DOHH2 (cell line): Measurements from ENCODE around the gene AMDHD1.
A peak's percentile ranks its signal among the peaks of the same experiment; 100 is the strongest.

ENCODE experiments used
- H3F3A ChIP-seq: fragments of 200-600 bp; sonication (generic), shearing (Covaris generic); 2 replicates; pipeline ENCODE4 v1.6.0; 2016; ENCODE audit warnings: antibody characterized with exemption, mild to moderate bottlenecking; ENCODE audit not compliant: control insufficient read depth, insufficient read depth
- H3K27ac ChIP-seq: fragments of 200-600 bp; sonication (generic); 2 replicates; pipeline ENCODE4 v1.5.1; 2014; ENCODE audit warnings: low read depth, mild to moderate bottlenecking, low read length, moderate library complexity
- H3K27me3 ChIP-seq: fragments of 200-600 bp; sonication (generic); 2 replicates; pipeline ENCODE4 v1.6.1; 2014; ENCODE audit warnings: mild to moderate bottlenecking, low read length, mixed read lengths; ENCODE audit not compliant: control insufficient read depth
- H3K36me3 ChIP-seq: fragments of 200-600 bp; sonication (generic); 2 replicates; pipeline ENCODE4 v1.6.1; 2014; ENCODE audit warnings: mild to moderate bottlenecking, low read length, moderate library complexity, mixed read lengths; ENCODE audit not compliant: control insufficient read depth
- H3K4me1 ChIP-seq: fragments of 200-600 bp; sonication (generic); 2 replicates; pipeline ENCODE4 v1.6.1; 2014; ENCODE audit warnings: mild to moderate bottlenecking, low read length, mixed read lengths; ENCODE audit not compliant: control insufficient read depth
- H3K4me2 ChIP-seq: fragments of 200-600 bp; sonication (generic); 2 replicates; pipeline ENCODE4 v1.6.0; 2014; ENCODE audit warnings: mild to moderate bottlenecking, low read length, moderate library complexity
- H3K4me3 ChIP-seq: fragments of 200-600 bp; sonication (generic); 2 replicates; pipeline ENCODE4 v1.5.1; 2014; ENCODE audit warnings: mild to moderate bottlenecking, low read length, mixed read lengths
- H3K79me2 ChIP-seq: fragments of 200-600 bp; sonication (generic); 2 replicates; pipeline ENCODE4 v1.6.1; 2014; ENCODE audit warnings: mild to moderate bottlenecking, low read length, mixed read lengths; ENCODE audit not compliant: control insufficient read depth
- H3K9me2 ChIP-seq: fragments of 200-600 bp; sonication (generic); replicated peaks from 2 replicates; pipeline ENCODE4 v1.6.1; 2014; ENCODE audit warnings: mild to moderate bottlenecking, low read length, mixed read lengths; ENCODE audit not compliant: control insufficient read depth
- H3K9me3 ChIP-seq: fragments of 200-600 bp; sonication (generic); 2 replicates; pipeline ENCODE4 v1.6.1; 2014; ENCODE audit warnings: antibody characterized with exemption, low read length, mixed read lengths; ENCODE audit not compliant: control insufficient read depth, insufficient read depth
- H4K20me1 ChIP-seq: fragments of 200-600 bp; sonication (generic); 2 replicates; pipeline ENCODE4 v1.6.0; 2014; ENCODE audit warnings: low read depth, mild to moderate bottlenecking, antibody characterized with exemption, low read length, moderate library complexity; ENCODE audit not compliant: control insufficient read depth, insufficient read depth
- EZH2phosphoT487 ChIP-seq: fragments of 200-600 bp; sonication (generic); IDR thresholded peaks from 2 replicates; pipeline ENCODE4 v1.6.1; 2017; ENCODE audit warnings: borderline replicate concordance, mild to moderate bottlenecking, antibody characterized with exemption, low read length, moderate library complexity, mixed read lengths
- TF ChIP-seq, protein P1 (sequence below): fragments of 200-600 bp; sonication (generic); IDR thresholded peaks from one replicate; pipeline ENCODE4 v1.5.1; 2014; ENCODE audit warnings: antibody characterized with exemption, mild to moderate bottlenecking, low read depth, low read length; ENCODE audit not compliant: poor library complexity, severe bottlenecking

Gene AMDHD1

DNA sequence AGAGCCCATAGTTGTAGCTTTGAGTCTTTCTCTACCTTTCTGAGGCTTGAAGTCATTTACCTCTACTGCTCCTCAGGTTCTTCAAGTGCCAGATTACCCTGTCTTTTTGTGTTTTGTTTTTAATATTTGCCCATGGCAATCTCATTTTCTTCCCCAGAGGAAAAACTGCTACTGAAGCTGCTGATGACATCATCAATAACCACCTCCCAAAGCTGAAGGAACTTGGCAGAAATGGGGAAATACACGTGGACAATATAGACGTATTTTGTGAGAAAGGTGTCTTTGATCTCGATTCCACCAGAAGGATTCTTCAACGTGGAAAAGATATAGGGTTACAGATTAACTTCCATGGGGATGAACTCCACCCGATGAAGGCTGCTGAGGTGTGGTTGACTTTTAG is 17.1 kb downstream of the AMDHD1 start:
- H3K4me3 ChIP-seq: no peak overlapping the region
- no peaks in the 10 kb centered on the region for H3K79me2 ChIP-seq
- H3K27me3 ChIP-seq: 0 out of 2 replicates have a peak, but pooled peaks cover 4% of the 10 kb centered on the region
- TF ChIP-seq EZH2phosphoT487: no peak
- TF ChIP-seq, protein P1, sequence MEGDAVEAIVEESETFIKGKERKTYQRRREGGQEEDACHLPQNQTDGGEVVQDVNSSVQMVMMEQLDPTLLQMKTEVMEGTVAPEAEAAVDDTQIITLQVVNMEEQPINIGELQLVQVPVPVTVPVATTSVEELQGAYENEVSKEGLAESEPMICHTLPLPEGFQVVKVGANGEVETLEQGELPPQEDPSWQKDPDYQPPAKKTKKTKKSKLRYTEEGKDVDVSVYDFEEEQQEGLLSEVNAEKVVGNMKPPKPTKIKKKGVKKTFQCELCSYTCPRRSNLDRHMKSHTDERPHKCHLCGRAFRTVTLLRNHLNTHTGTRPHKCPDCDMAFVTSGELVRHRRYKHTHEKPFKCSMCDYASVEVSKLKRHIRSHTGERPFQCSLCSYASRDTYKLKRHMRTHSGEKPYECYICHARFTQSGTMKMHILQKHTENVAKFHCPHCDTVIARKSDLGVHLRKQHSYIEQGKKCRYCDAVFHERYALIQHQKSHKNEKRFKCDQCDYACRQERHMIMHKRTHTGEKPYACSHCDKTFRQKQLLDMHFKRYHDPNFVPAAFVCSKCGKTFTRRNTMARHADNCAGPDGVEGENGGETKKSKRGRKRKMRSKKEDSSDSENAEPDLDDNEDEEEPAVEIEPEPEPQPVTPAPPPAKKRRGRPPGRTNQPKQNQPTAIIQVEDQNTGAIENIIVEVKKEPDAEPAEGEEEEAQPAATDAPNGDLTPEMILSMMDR: no peak
- no peaks in the 10 kb centered on the region for H3K36me3 ChIP-seq
- H3K9me2 ChIP-seq: no peaks in the 10 kb centered on the region
- no peaks in the 10 kb centered on the region for H3K9me3 ChIP-seq
- no peaks in the 10 kb centered on the region for H3K4me1 ChIP-seq
- no peak overlapping the region for H3K4me2 ChIP-seq
- no peaks in the 10 kb centered on the region for H3F3A ChIP-seq
- no peak overlapping the region for H3K27ac ChIP-seq
- no peaks in the 10 kb centered on the region for H4K20me1 ChIP-seq

DNA sequence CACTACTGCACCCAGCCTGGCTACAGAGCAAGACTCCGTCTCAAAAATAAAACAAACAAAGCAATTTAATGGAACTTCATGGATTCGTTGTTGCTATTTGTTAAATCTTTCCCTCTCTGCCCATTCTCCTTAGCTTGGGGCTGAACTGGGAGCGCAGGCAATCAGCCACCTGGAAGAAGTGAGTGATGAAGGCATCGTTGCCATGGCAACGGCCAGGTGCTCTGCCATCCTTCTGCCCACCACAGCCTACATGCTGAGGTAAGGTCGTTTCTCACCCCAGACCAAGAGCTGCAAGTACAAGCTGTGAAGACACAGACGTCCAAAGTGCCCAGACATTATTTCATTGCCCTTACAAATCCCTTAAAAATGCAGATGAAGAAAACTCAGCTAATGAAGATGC is 19.1 kb downstream of the AMDHD1 start:
- H3K79me2 ChIP-seq: no peaks in the 10 kb centered on the region
- no peaks in the 10 kb centered on the region for H3F3A ChIP-seq
- H3K9me3 ChIP-seq: no peaks in the 10 kb centered on the region
- H4K20me1 ChIP-seq: no peaks in the 10 kb centered on the region
- no peak overlapping the region for H3K4me3 ChIP-seq
- H3K36me3 ChIP-seq: no peaks in the 10 kb centered on the region
- 0 out of 2 replicates have a peak, but pooled peaks cover 4% of the 10 kb centered on the region for H3K27me3 ChIP-seq
- TF ChIP-seq, protein P1: no peak
- TF ChIP-seq EZH2phosphoT487: no peak
- no peak overlapping the region for H3K4me2 ChIP-seq
- no peaks in the 10 kb centered on the region for H3K4me1 ChIP-seq
- no peak overlapping the region for H3K27ac ChIP-seq
- no peaks in the 10 kb centered on the region for H3K9me2 ChIP-seq

DNA sequence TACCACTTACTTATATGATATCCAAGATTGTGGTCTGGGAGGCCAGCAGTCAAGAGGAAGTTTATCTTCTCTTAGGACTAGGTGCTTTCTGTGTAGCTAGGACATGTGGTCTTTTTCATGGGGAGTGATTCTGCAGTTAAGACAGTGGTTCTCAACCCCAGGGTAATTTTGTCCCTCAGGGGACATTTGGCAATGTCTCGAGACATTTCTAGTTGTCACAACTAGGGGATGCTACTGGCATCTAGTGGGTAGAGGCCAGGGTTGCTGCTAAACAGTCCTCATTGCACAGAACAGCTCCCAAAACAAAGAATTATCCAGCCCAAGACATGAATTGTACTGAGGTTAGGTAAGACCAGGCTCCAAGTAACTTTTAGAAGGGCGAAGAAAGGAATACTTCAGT is 20.0 kb downstream of the AMDHD1 start:
- Histone ChIP-seq H3K27me3 (0 out of 2 replicates have a peak, but pooled peaks cover 4% of the 10 kb centered on the region), H4K20me1 (no peaks in the 10 kb centered on the region), H3K79me2 (no peaks in the 10 kb centered on the region), H3K4me1 (no peaks in the 10 kb centered on the region), H3K4me2 (no peak overlapping the region), H3K4me3 (no peak overlapping the region), H3K27ac (no peak overlapping the region), H3K9me2 (no peaks in the 10 kb centered on the region), H3F3A (no peaks in the 10 kb centered on the region), H3K9me3 (no peaks in the 10 kb centered on the region), H3K36me3 (no peaks in the 10 kb centered on the region)
- TF ChIP-seq, protein P1: peak; percentile 17
- TF ChIP-seq EZH2phosphoT487: no peak
